HepG2 (cell line): ENCODE results near the gene JPH2. TPM values are rescaled to one million over a fixed set of nuclear protein-coding genes. Genes with fewer than 3 reads are reported as not detected.
A peak's percentile ranks its signal among the peaks of the same experiment; 100 is the strongest.

ENCODE experiments used
- AHR ChIP-seq: IDR thresholded peaks from 2 replicates; pipeline ENCODE4 v1.6.1; 2018; ENCODE audit warnings: missing genetic modification reagents, missing compliant biosample characterization
- BATF2 ChIP-seq: sonication (generic); formaldehyde crosslinking; IDR thresholded peaks from 2 replicates; pipeline ENCODE4 v1.8.0; 2022; ENCODE audit warnings: mild to moderate bottlenecking, missing genetic modification reagents, moderate library complexity
- CENPT ChIP-seq: sonication (generic); formaldehyde crosslinking; IDR thresholded peaks from 2 replicates; pipeline ENCODE4 v1.8.0; 2022; ENCODE audit warnings: low read depth, mild to moderate bottlenecking, moderate library complexity, missing genetic modification reagents
- EHMT2 ChIP-seq: fragments of 200-600 bp; sonication (generic); IDR thresholded peaks from 2 replicates; pipeline ENCODE4 v1.7.0; 2017; ENCODE audit warnings: antibody characterized with exemption, low read depth, low read length, borderline replicate concordance
- GATAD2A ChIP-seq: IDR thresholded peaks from 2 replicates; pipeline ENCODE4 v1.6.1; 2016
- GZF1 ChIP-seq: sonication (generic); formaldehyde crosslinking; IDR thresholded peaks from 2 replicates; pipeline ENCODE4 v1.5.1; 2020; ENCODE audit warnings: mild to moderate bottlenecking, missing genetic modification reagents
- IRF9 ChIP-seq: sonication (generic); formaldehyde crosslinking; IDR thresholded peaks from 2 replicates; pipeline ENCODE4 v1.8.0; 2022; ENCODE audit warnings: missing genetic modification reagents, mild to moderate bottlenecking, borderline replicate concordance
- MTA3 ChIP-seq: sonication (generic); formaldehyde crosslinking; IDR thresholded peaks from 2 replicates; pipeline ENCODE4 v1.4.0; 2020; ENCODE audit warnings: missing genetic modification reagents
- PCBP1 ChIP-seq: fragments of 200-400 bp; formaldehyde crosslinking; IDR thresholded peaks from 2 replicates; pipeline ENCODE4 v1.6.1; 2017; ENCODE audit warnings: mild to moderate bottlenecking, low read depth, low read length, borderline replicate concordance
- RFXAP ChIP-seq: sonication (generic); formaldehyde crosslinking; IDR thresholded peaks from 2 replicates; pipeline ENCODE4 v1.4.0; 2020; ENCODE audit warnings: missing genetic modification reagents, borderline replicate concordance
- RNF2 ChIP-seq: fragments of 450-650 bp; conservative IDR thresholded peaks from 2 replicates; pipeline ENCODE4 v1.6.1; 2016; ENCODE audit warnings: low read depth
- SALL1 ChIP-seq: sonication (generic); formaldehyde crosslinking; IDR thresholded peaks from 2 replicates; pipeline ENCODE4 v1.8.0; 2022; ENCODE audit warnings: mild to moderate bottlenecking, missing genetic modification reagents
- SATB2 ChIP-seq: sonication (generic); formaldehyde crosslinking; IDR thresholded peaks from 2 replicates; pipeline ENCODE4 v1.5.0; 2020; ENCODE audit warnings: missing genetic modification reagents
- SMARCE1 ChIP-seq: fragments of 450-650 bp; IDR thresholded peaks from 2 replicates; pipeline ENCODE4 v1.6.1; 2017; ENCODE audit warnings: borderline replicate concordance
- SP4 ChIP-seq: sonication (generic); formaldehyde crosslinking; IDR thresholded peaks from 2 replicates; pipeline ENCODE4 v1.8.1; 2023; ENCODE audit warnings: mild to moderate bottlenecking, missing genetic modification reagents
- WIZ ChIP-seq: sonication (generic); formaldehyde crosslinking; IDR thresholded peaks from 2 replicates; pipeline ENCODE4 v1.5.1; 2020; ENCODE audit warnings: mild to moderate bottlenecking, missing genetic modification reagents
- ZFP36L1 ChIP-seq: sonication (generic); formaldehyde crosslinking; IDR thresholded peaks from 2 replicates; pipeline ENCODE4 v1.8.0; 2022; ENCODE audit warnings: mild to moderate bottlenecking, missing genetic modification reagents, moderate library complexity
- ZFYVE20 ChIP-seq: sonication (generic); formaldehyde crosslinking; IDR thresholded peaks from 2 replicates; pipeline ENCODE4 v1.8.0; 2023; ENCODE audit warnings: low read depth, mild to moderate bottlenecking, moderate library complexity, missing genetic modification reagents, borderline replicate concordance
- ZNF12 ChIP-seq: sonication (generic); formaldehyde crosslinking; IDR thresholded peaks from 2 replicates; pipeline ENCODE4 v1.5.0; 2020; ENCODE audit warnings: missing genetic modification reagents
- ZNF260 ChIP-seq: sonication (generic); formaldehyde crosslinking; IDR thresholded peaks from 2 replicates; pipeline ENCODE4 v1.4.0; 2020; ENCODE audit warnings: missing genetic modification reagents, low read depth, mild to moderate bottlenecking, borderline replicate concordance
- ZNF558 ChIP-seq: sonication (generic); formaldehyde crosslinking; IDR thresholded peaks from 2 replicates; pipeline ENCODE4 v1.9.0; 2022; ENCODE audit warnings: mild to moderate bottlenecking, missing genetic modification reagents, borderline replicate concordance
- ZNF720 ChIP-seq: sonication (generic); formaldehyde crosslinking; IDR thresholded peaks from 2 replicates; pipeline ENCODE4 v1.4.0; 2020; ENCODE audit warnings: missing genetic modification reagents
- ZSCAN12 ChIP-seq: sonication (generic); formaldehyde crosslinking; IDR thresholded peaks from 2 replicates; pipeline ENCODE4 v1.9.0; 2021; ENCODE audit warnings: mild to moderate bottlenecking, missing genetic modification reagents
- polyA plus RNA-seq, 8 experiments: library from polyadenylated mRNA; depleted of rRNA in 3 of 8; stranded (reverse) in 7 of 8; unstranded in 1 of 8; fragments of >200 nt; fragmentation: Illumina TruSeq in 4 of 8; extraction: Trizol in 4 of 8; gene quantifications; 2 replicates each; pipeline versions ENCODE4 v1.2.1 to v1.2.3, GENCODE V29; 2011 to 2016; ENCODE audit warnings: low read depth in 4 of 8, missing spikeins in 1 of 8, mixed read lengths in 1 of 8; ENCODE audit not compliant: insufficient read depth in 1 of 8
- total RNA-seq, 5 experiments: library from RNA; depleted of rRNA; stranded (reverse); fragments of >200 nt; fragmentation: Illumina TruSeq; extraction: Trizol; gene quantifications; 2 replicates each; pipeline ENCODE4 v1.2.3, GENCODE V29; 2016; ENCODE audit warnings: low read depth in 1 of 5
- TF ChIP-seq, protein P1 (sequence below): sonication (generic); formaldehyde crosslinking; IDR thresholded peaks from 2 replicates; pipeline ENCODE4 v1.4.0; 2020; ENCODE audit warnings: missing genetic modification reagents
- TF ChIP-seq, protein P2 (sequence below): IDR thresholded peaks from 2 replicates; pipeline ENCODE4 v1.6.1; 2016; ENCODE audit warnings: low read depth, control low read depth

Gene JPH2
- total and polyA plus RNA-seq, 2 of the 13 experiments (the other 11 are each of a cell fraction or from before 2014, with no cell fraction given): 0.42 TPM; not detected in 1

DNA sequence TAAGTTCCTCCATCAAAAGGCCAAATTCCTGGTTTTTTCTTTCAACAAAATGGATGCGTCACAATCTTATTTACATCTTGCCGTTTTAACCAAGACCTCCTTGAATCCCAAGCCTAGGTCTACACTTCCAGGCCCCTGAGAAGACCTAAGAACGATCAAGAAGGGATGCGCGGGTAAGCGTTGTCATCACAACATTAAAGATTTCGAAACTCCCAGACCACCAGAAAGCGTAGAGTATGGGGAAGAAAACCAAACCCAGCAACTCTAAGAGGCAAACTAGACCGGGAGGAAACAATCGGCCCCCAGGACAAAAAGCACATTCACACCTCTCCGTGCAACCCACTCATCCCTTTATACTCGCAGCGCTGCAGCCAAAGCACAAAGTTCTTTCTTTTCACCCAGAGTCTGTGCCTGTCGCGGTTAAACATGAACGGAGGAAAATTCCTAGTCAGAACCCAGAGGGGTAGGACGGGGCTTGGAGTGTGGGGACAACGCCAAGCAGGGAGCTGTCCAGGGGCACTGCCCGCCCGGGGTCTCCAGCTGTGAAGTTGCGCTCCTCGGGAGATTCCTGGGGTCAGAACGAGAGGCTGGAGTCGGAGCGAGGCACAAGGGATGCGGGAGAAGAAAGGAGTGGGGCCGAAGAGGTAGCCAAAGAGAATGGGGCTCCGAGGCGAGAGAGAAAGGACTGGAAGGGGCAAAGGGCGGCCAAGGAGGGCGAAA, 22.9 kb upstream of the JPH2 start (continued):
- TF ChIP-seq MTA3 (CRISPR knock-in tag): no peak
- no peak for TF ChIP-seq SP4
- TF ChIP-seq AHR: no peak
- TF ChIP-seq EHMT2: no peak; the same call in 1 of the 2 replicates
- no peak for TF ChIP-seq ZFYVE20 (CRISPR knock-in tag)
- no peak for TF ChIP-seq CENPT
- no peak for TF ChIP-seq SALL1
- TF ChIP-seq, protein P1, sequence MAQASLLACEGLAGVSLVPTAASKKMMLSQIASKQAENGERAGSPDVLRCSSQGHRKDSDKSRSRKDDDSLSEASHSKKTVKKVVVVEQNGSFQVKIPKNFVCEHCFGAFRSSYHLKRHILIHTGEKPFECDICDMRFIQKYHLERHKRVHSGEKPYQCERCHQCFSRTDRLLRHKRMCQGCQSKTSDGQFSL: peak; percentile 14; the same call in 1 of the 2 replicates
- TF ChIP-seq IRF9: no peak
- TF ChIP-seq ZSCAN12: no peak
- 0 out of 2 replicates have a peak, but pooled peaks have one; percentile 31 for TF ChIP-seq ZNF260 (CRISPR knock-in tag)
- TF ChIP-seq GZF1 (CRISPR knock-in tag): no peak
- TF ChIP-seq, protein P2, sequence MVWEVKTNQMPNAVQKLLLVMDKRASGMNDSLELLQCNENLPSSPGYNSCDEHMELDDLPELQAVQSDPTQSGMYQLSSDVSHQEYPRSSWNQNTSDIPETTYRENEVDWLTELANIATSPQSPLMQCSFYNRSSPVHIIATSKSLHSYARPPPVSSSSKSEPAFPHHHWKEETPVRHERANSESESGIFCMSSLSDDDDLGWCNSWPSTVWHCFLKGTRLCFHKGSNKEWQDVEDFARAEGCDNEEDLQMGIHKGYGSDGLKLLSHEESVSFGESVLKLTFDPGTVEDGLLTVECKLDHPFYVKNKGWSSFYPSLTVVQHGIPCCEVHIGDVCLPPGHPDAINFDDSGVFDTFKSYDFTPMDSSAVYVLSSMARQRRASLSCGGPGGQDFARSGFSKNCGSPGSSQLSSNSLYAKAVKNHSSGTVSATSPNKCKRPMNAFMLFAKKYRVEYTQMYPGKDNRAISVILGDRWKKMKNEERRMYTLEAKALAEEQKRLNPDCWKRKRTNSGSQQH (CRISPR knock-in tag): peak; percentile 65; the same call in 1 of the 2 replicates
- no peak for TF ChIP-seq RFXAP
- no peak for TF ChIP-seq RNF2
- 0 out of 2 replicates have a peak, but pooled peaks have one; percentile 74 for TF ChIP-seq SATB2
- no peak for TF ChIP-seq ZFP36L1 (CRISPR knock-in tag)
- no peak for TF ChIP-seq SMARCE1
- TF ChIP-seq WIZ (CRISPR knock-in tag): no peak; the same call in 1 of the 2 replicates
- no peak for TF ChIP-seq ZNF12 (CRISPR knock-in tag)
- 0 out of 2 replicates have a peak, but pooled peaks have one; percentile 72 for TF ChIP-seq ZNF558 (CRISPR knock-in tag)
- TF ChIP-seq PCBP1: 0 out of 2 replicates have a peak, but pooled peaks have one; percentile 18
- TF ChIP-seq ZNF720 (CRISPR knock-in tag): no peak
- TF ChIP-seq GATAD2A (CRISPR knock-in tag): 0 out of 2 replicates have a peak, but pooled peaks have one; percentile 18
- 0 out of 2 replicates have a peak, but pooled peaks have one; percentile 56 for TF ChIP-seq BATF2 (CRISPR knock-in tag)
